Small intestine (tissue), 7 donors: Measurements from ENCODE around the gene TBL3. TPM values are rescaled to one million over a fixed set of nuclear protein-coding genes. Genes with fewer than 3 reads are reported as not detected.
"Not testable (repeated sequence)": the region's sequence is repeated elsewhere in the genome, so short reads cannot be mapped to it uniquely, and the experiment has no call there.

ENCODE experiments used
- DNase-seq, 2 donors: peaks; one replicate each; pipeline versions ENCODE4 v3.0.0 to v3.0.0-alpha.2; 2013
- FAIRE-seq: peaks from 2 replicates; lab custom pipeline; 2012; peaks lifted over from hg19 to GRCh38; lab: Jason Lieb, UNC
- H3K27ac ChIP-seq, 3 donors: one replicate each; pipeline ENCODE4 v1.5.1; 2013; ENCODE audit warnings: low read length in 2 of 3, mild to moderate bottlenecking in 2 of 3, control low read depth in 1 of 3, inconsistent platforms in 1 of 3, low read depth in 1 of 3, moderate library complexity in 1 of 3
- H3K27me3 ChIP-seq, 3 donors: one replicate each; pipeline ENCODE4 v1.6.1; 2013; ENCODE audit warnings: low read length in 3 of 3, inconsistent platforms in 1 of 3; ENCODE audit not compliant: control insufficient read depth in 3 of 3, insufficient read depth in 3 of 3
- H3K36me3 ChIP-seq, 3 donors: one replicate each; pipeline ENCODE4 v1.6.1; 2013; ENCODE audit warnings: low read length in 3 of 3, inconsistent platforms in 1 of 3, low read depth in 1 of 3, mild to moderate bottlenecking in 1 of 3, moderate library complexity in 1 of 3; ENCODE audit not compliant: control insufficient read depth in 3 of 3, insufficient read depth in 2 of 3
- H3K4me1 ChIP-seq, 3 donors: one replicate each; pipeline ENCODE4 v1.6.1; 2013; ENCODE audit warnings: low read length in 2 of 3, inconsistent platforms in 1 of 3, low read depth in 1 of 3, mild to moderate bottlenecking in 1 of 3, moderate library complexity in 1 of 3; ENCODE audit not compliant: control insufficient read depth in 3 of 3, insufficient read depth in 2 of 3
- H3K4me3 ChIP-seq, 3 donors: one replicate each; pipeline ENCODE4 v1.5.1; 2013; ENCODE audit warnings: low read length in 3 of 3, control low read depth in 1 of 3, inconsistent platforms in 1 of 3, low read depth in 1 of 3, mild to moderate bottlenecking in 1 of 3, moderate library complexity in 1 of 3
- H3K9me3 ChIP-seq, 2 donors: one replicate each; pipeline ENCODE4 v1.6.1; 2013; ENCODE audit warnings: low read depth in 1 of 2, low read length in 1 of 2; ENCODE audit not compliant: control insufficient read depth in 2 of 2, insufficient read depth in 1 of 2
- WGBS, 3 donors: extraction: QIAGEN DNeasy Blood & Tissue Kit; methylation state at CpG; one replicate each; pipeline ENCODE4 v1.1.7; 2013; 5-methylcytosine and 5-hydroxymethylcytosine counted together
- polyA plus RNA-seq, 4 donors: library from polyadenylated mRNA; stranded (reverse) in 3 of 4; unstranded in 1 of 4; fragments of 200-250 nt in 3 of 4; fragments of 120-200 nt in 1 of 4; gene quantifications; one replicate each; pipeline versions ENCODE4 v1.2.1 to v1.2.3, GENCODE V29; 2013
- donor health status: healthy with polysubstance abuse.
- donor health status: control.
- donor health status: control.
- donor health status: Bipolar disorder and iron deficiency.
- donor health status: healthy.

The TBL3 gene
- polyA plus RNA-seq, 4 donors: 34.1 to 49.7 (median 45.6) TPM

DNA sequence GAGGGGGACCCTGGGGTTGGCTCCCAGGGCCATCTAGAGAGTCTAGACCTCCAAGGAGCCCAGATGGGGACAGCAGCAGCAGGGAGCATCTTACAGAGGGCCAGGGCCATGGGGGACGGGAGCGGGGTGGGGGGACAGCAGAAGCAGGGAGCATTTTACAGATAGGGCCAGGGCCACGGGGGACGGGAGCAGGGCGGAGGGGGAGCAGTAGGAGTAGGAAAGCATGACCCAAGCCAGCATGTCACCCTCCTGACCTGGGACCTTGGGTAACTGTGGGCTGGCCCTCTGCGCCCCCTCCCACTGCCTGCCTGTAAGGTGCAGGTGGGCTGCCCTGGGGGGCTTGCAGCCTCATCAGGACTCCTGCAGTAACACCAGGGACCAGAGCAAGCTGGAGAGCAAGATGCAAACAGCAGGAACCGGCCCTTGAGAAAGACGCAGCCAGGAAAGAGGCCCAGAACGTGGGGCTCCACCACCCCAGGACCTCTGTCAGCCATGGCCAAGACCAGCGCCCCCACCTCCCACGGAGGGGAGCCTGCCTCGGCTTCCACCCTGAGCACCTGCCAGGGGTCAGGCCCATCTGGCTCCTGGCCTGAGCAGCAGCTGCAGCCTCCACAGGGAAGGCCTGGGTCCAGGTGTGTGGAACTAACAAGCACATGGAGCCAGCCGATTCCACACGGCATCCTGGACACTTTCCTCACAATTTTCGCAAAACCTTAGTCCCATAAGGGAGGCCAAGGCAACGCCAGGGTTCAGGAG is 35.4 kb downstream of the TBL3 start:
- Histone ChIP-seq H3K27ac (peak overlapping the region in 2 of 3 donors; percentile 47 to 96), H3K4me1 (peaks cover 0 to 40% (median 15%) of the 10 kb centered on the region in 3 donors), H3K9me3 (no peaks in the 10 kb centered on the region), H3K4me3 (no peak overlapping the region), H3K27me3 (no peaks in the 10 kb centered on the region), H3K36me3 (peaks cover 1 to 56% (median 2%) of the 10 kb centered on the region in 3 donors)
- DNase-seq (no peak), FAIRE-seq (no peak)
- 66 to 79% (median 66%) methylated on average over 15 to 16 of the region's 16 CpGs for WGBS, 3 donors

DNA sequence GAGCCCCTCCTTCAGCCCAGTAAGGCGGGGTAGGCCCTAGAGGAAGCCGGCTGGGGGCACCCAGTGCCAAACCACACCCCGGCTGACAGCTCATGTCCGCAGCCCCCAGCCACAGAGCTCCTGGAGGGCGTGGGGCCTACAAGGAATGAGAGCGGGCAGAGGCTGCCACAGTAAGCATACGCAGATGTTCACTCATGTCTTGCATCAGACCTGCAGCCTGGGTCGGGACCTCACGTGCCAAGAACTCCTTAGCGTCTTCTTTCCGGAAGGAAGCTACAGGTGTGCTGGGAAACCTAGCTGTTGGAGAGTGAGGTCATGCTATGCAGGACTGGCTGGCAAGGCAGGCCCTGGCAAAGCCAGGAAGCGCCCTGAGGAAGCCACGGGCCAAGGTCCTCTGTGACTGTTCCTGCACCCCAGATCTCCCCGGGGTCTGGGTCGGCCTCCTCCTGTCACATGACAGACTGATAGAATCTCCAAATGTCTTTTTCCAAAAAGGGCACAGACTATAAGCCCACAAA is 36.2 kb downstream of the TBL3 start:
- Histone ChIP-seq H3K4me1 (peaks cover 0 to 40% (median 15%) of the 10 kb centered on the region in 3 donors), H3K9me3 (no peaks in the 10 kb centered on the region), H3K27me3 (no peaks in the 10 kb centered on the region), H3K27ac (peak overlapping the region; percentile 62 to 96 (median 94)), H3K36me3 (peaks cover 0 to 48% (median 0%) of the 10 kb centered on the region in 3 donors), H3K4me3 (peak overlapping the region in 2 of 3 donors; percentile 58 to 98)
- FAIRE-seq (no peak), DNase-seq (peak; percentile 43 to 89)
- 9 to 27% (median 13%) methylated on average over 15 of the region's 15 CpGs for WGBS, 3 donors

DNA sequence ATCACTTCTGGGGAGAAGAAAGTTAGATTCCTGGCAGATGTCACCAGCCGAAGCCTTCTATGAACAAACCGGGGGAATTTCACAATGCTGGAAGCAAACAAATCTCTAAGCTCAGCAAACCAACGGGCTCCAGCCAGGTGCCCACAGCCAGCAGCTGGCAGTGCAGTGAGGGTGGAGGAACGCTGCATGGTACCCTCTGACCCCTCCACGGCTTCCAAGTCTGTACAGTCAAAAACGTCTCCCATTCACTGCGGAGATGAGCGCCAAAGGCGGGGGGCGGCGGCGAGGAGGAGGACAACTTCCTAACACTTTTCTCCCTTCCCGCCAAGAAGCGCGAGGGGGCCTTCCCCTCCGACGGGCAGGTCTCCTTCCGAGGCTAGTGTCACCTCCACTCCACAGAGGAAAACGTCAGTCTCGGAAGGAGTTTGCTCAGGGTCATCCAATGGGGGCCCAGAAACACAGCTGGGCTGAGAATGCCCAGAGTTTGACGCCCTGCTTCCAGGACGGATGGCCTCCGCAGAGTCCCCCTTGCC is 36.8 kb downstream of the TBL3 start:
- WGBS, 3 donors: 2 to 3% (median 2%) methylated on average over 23 of the region's 23 CpGs
- peaks cover 0 to 38% (median 15%) of the 10 kb centered on the region in 3 donors for H3K4me1 ChIP-seq
- peak overlapping the region; percentile 62 to 96 (median 94) for H3K27ac ChIP-seq

DNA sequence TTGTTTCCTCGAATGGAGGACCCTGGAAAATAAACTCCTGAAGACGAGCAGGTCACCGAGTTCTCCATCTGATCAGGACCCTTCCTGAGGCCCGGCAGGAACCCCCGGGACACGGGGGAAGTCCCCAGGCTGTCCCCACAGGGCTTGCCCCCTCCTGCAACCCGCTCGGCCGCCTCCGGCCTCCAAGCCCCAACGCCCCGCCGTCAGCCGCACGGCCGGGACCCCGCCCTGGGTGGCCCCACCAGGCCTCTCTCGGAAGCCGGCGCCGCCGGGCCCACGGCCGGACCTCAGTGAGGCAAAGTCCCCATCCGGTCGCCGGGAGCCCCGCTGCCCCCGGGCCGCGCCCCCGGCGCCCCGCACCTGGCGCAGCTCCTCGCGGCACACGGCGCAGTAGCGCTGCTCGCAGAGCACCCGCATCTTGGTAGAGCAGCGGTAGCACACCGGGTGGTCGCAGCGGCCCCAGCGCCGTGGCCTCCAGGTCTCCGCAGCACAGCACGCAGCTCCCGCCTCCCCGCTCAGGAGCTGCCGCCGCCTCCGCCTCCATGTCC is 37.4 kb downstream of the TBL3 start:
- FAIRE-seq: no peak
- peak overlapping the region; percentile 62 to 96 (median 94) for H3K27ac ChIP-seq
- peak; percentile 21 to 71 for DNase-seq
- peaks cover 0 to 33% (median 13%) of the 10 kb centered on the region in 3 donors for H3K4me1 ChIP-seq
- H3K27me3 ChIP-seq: no peaks in the 10 kb centered on the region
- 0 to 1% (median 0%) methylated on average over 42 to 55 of the region's 55 CpGs for WGBS, 3 donors
- peak overlapping the region; percentile 58 to 98 (median 85) for H3K4me3 ChIP-seq
- no peaks in the 10 kb centered on the region for H3K9me3 ChIP-seq
- peaks cover 0 to 41% (median 0%) of the 10 kb centered on the region in 3 donors for H3K36me3 ChIP-seq

More for the DNA sequence above, 36.8 kb downstream of the TBL3 start:
- peak; percentile 39 to 59 for DNase-seq
- H3K36me3 ChIP-seq: peaks cover 0 to 42% (median 0%) of the 10 kb centered on the region in 3 donors
- peak overlapping the region; percentile 58 to 98 (median 85) for H3K4me3 ChIP-seq
- H3K27me3 ChIP-seq: no peaks in the 10 kb centered on the region
- no peaks in the 10 kb centered on the region for H3K9me3 ChIP-seq
- no peak for FAIRE-seq

DNA sequence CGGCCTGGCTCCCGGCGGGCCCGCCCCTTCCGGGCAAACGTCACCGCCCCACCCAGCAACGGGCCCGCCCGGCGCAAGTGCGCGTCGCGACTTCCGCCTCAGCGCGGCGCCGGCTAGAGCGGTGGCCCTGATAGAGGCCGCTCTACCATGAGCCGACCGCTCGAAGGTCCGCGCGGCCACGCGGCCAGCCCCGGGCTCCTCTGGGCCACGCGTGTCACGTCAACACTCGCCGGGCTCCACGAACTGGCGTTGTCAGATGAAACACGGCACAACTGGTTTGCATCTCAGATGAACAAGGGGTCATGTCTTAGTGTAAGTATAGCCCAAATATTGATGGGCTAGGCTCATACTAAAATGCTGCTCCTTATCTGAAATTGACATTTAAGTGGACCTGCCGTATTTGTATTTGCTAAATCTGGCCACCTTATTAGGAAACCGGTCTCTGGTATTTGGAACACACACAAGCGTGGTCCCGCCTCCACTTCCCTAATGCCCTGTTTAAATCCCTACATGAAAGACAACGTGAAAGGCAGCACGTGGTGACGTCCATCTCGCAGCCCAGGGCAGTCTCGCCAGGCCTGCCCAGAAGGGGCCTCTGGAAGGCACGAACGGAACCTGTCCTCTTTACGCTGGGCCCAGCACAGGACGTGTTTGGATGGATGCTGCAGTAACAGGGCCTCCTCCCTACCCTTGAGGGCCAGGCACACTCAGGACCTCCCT is 38.1 kb downstream of the TBL3 start, which contains the start of gene ZNF598:
TSS of gene ZNF598 (minus strand) at position 31 of the 720 bp plus-strand sequence.
- no peaks in the 10 kb centered on the region for H3K27me3 ChIP-seq
- peaks cover 0 to 34% (median 0%) of the 10 kb centered on the region in 3 donors for H3K36me3 ChIP-seq
- H3K4me3 ChIP-seq: peak within 1 kb of the TSS; percentile 70 to 98 (median 85)
- WGBS, 3 donors: 2 to 4% (median 4%) methylated on average over 38 to 52 of the region's 52 CpGs
- peak; percentile 83 to 92 for DNase-seq
- no peak for FAIRE-seq
- no peaks in the 10 kb centered on the region for H3K9me3 ChIP-seq
- peak within 1 kb of the TSS; percentile 93 to 97 (median 94) for H3K27ac ChIP-seq
- H3K4me1 ChIP-seq: peaks cover 0 to 33% (median 11%) of the 10 kb centered on the region in 3 donors

DNA sequence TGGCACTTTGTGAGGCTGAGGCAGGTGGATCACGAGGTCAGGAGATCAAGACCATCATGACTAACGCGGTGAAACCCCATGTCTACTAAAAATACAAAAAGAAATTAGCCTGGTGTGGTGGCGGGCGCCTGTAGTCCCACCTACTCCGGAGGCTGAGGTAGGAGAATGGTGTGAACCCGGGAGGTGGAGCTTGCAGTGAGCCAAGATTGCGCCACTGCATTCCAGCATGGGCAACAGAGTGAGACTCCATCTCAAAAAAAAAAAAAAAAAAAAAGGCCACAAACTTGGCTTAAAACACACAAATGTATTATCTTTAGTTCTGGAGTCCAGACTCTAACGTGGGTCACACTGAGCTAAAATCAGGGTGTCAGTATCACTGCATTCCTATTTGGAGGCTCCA is 39.9 kb downstream of the TBL3 start:
- DNase-seq, H3K9me3 ChIP-seq, H3K27ac ChIP-seq, FAIRE-seq, H3K27me3 ChIP-seq, H3K4me3 ChIP-seq: not testable (repeated sequence)
- WGBS, 3 donors: 86 to 89% (median 88%) methylated on average over 9 of the region's 9 CpGs
- Histone ChIP-seq H3K4me1 (peaks cover 0 to 41% (median 11%) of the 10 kb centered on the region in 3 donors), H3K36me3 (peaks cover 0 to 16% (median 0%) of the 10 kb centered on the region in 3 donors)

DNA sequence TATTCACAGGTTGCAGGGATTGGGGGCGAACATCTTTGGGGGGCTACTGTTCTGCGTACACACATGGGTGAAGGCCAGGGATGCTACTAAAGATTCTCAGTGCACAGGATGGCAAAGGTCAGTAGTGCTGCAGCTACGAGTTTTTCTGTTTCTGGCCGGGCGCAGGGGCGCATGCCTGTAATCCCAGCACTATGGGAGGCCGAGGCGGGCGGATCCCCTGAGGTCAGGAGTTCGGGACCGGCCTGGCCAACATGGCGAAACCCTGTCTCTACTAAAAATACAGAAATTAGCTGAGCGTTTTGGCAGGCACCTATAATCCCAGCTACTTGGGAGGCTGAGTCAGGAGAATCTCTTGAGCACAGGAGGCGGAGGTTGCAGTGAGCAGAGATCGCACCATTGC is 41.7 kb downstream of the TBL3 start:
- Histone ChIP-seq H3K36me3 (no peaks in the 10 kb centered on the region), H3K27ac (no peak overlapping the region), H3K27me3 (peaks cover 0 to 6% (median 0%) of the 10 kb centered on the region in 3 donors), H3K4me3 (no peak overlapping the region), H3K9me3 (no peaks in the 10 kb centered on the region), H3K4me1 (peaks cover 0 to 23% (median 6%) of the 10 kb centered on the region in 3 donors)
- 89 to 95% (median 92%) methylated on average over 15 of the region's 15 CpGs for WGBS, 3 donors
- no peak for DNase-seq
- FAIRE-seq: no peak
